B cell (primary cell): ENCODE measurements around the gene ZNF575. TPM values are rescaled to one million over a fixed set of nuclear protein-coding genes. Genes with fewer than 3 reads are reported as not detected.

Source experiments
- ATAC-seq: fragments of 200-7000 bp; cut with Tn5 transposase; one replicate; pipeline ENCODE4 v1.10.0; 2021; ENCODE audit warnings: low read depth, mild to moderate bottlenecking, moderate number of reproducible peaks, moderate library complexity
- CTCF ChIA-PET: fragments of 350-600 bp; sonication (Branson Sonifier 250); formaldehyde crosslinking; loops from one replicate; lab custom pipeline; 2021; ENCODE audit warnings: antibody characterized with exemption, inconsistent platforms; lab: Charles Lee
- POLR2A ChIA-PET: fragments of 350-600 bp; sonication (Branson Sonifier 250); formaldehyde crosslinking; loops from one replicate; lab custom pipeline; 2021; ENCODE audit warnings: antibody characterized with exemption; lab: Charles Lee
- DNase-seq: peaks from one replicate; pipeline ENCODE4 v3.0.0; 2013
- H2AFZ ChIP-seq: 2 replicates; pipeline ENCODE4 v1.6.1; 2012; ENCODE audit warnings: mild to moderate bottlenecking, low read depth, low read length; ENCODE audit not compliant: insufficient read depth, poor library complexity, severe bottlenecking
- H3K27ac ChIP-seq, 2 donors: 1 replicate in 1 of 2; 2 replicates in 1 of 2; pipeline ENCODE4 v1.5.1; 2012 to 2013; ENCODE audit warnings: low read length in 2 of 2, mild to moderate bottlenecking in 2 of 2, moderate library complexity in 1 of 2
- H3K27me3 ChIP-seq, 4 experiments: fragments of 200-600 bp in 1 of 4; sonication (generic) in 1 of 4; replicated peaks in 1 of 4; 1 replicate in 2 of 4; 2 replicates in 2 of 4; pipeline versions ENCODE4 v1.6.1 to v1.7.0; 2013 to 2016; ENCODE audit warnings: low read length in 3 of 4, mild to moderate bottlenecking in 2 of 4, mixed read lengths in 1 of 4, moderate library complexity in 1 of 4; ENCODE audit not compliant: insufficient read depth in 4 of 4, control insufficient read depth in 3 of 4; ENCODE audit errors: control extremely low read depth in 1 of 4
- H3K36me3 ChIP-seq, 2 experiments: replicated peaks in 1 of 2; 1 replicate in 1 of 2; 2 replicates in 1 of 2; pipeline versions ENCODE4 v1.6.1 to v1.7.1; 2013; ENCODE audit warnings: low read length in 1 of 2; ENCODE audit not compliant: insufficient read depth in 2 of 2, control insufficient read depth in 1 of 2; ENCODE audit errors: control extremely low read depth in 1 of 2, extremely low read depth in 1 of 2
- H3K4me1 ChIP-seq, 2 donors: fragments of 200-600 bp in 1 of 2; sonication (generic) in 1 of 2; 1 replicate in 1 of 2; 2 replicates in 1 of 2; pipeline versions ENCODE4 v1.5.1 to v1.6.1; 2013 to 2017; ENCODE audit warnings: low read length in 2 of 2; ENCODE audit not compliant: control insufficient read depth in 2 of 2, insufficient read depth in 2 of 2
- H3K4me2 ChIP-seq: replicated peaks from 2 replicates; pipeline ENCODE3; 2012; ENCODE audit warnings: mild to moderate bottlenecking, low read depth, low read length; ENCODE audit not compliant: poor library complexity, severe bottlenecking
- H3K4me3 ChIP-seq, 5 experiments: fragments of 200-600 bp in 1 of 5; sonication (generic) in 1 of 5; 1 replicate in 3 of 5; 2 replicates in 2 of 5; pipeline versions ENCODE4 v1.5.1 to v1.7.0; 2011 to 2016; ENCODE audit warnings: low read length in 4 of 5, mild to moderate bottlenecking in 4 of 5, low read depth in 2 of 5, control low read depth in 1 of 5, moderate library complexity in 1 of 5; ENCODE audit not compliant: insufficient read depth in 1 of 5; ENCODE audit errors: control extremely low read depth in 1 of 5, extremely low read depth in 1 of 5
- H3K79me2 ChIP-seq: fragments of 200-600 bp; sonication (generic); one replicate; pipeline ENCODE4 v1.6.0; 2016; ENCODE audit warnings: low read length; ENCODE audit not compliant: control insufficient read depth, insufficient read depth
- H3K9ac ChIP-seq: fragments of 200-600 bp; sonication (generic); 2 replicates; pipeline ENCODE4 v1.6.1; 2017; ENCODE audit warnings: mild to moderate bottlenecking, low read length, moderate library complexity
- H3K9me3 ChIP-seq, 3 donors: one replicate each; pipeline versions ENCODE4 v1.6.1 to v1.7.1; 2013; ENCODE audit warnings: low read length in 2 of 3; ENCODE audit not compliant: control insufficient read depth in 2 of 3, insufficient read depth in 1 of 3; ENCODE audit errors: control extremely low read depth in 1 of 3
- H4K20me1 ChIP-seq: 2 replicates; pipeline ENCODE4 v1.6.0; 2012; ENCODE audit warnings: mild to moderate bottlenecking, low read length; ENCODE audit not compliant: insufficient read depth, control insufficient read depth, poor library complexity, severe bottlenecking
- H3K27ac Mint-ChIP-seq: one replicate; pipeline ENCODE4 v1.8.0; 2021; ENCODE audit warnings: mixed read lengths
- H3K27me3 Mint-ChIP-seq: one replicate; pipeline ENCODE4 v1.8.0; 2021; ENCODE audit warnings: mixed read lengths
- H3K4me1 Mint-ChIP-seq: one replicate; pipeline ENCODE4 v1.8.0; 2021; ENCODE audit warnings: mixed read lengths
- H3K4me3 Mint-ChIP-seq: one replicate; pipeline ENCODE4 v1.8.0; 2021; ENCODE audit warnings: mixed read lengths
- H3K9me3 Mint-ChIP-seq: one replicate; pipeline ENCODE4 v1.8.0; 2022; ENCODE audit warnings: mixed read lengths; ENCODE audit not compliant: insufficient read depth
- CTCF ChIP-seq: fragments of 200-600 bp; IDR thresholded peaks from one replicate; pipeline ENCODE4 v1.8.0; 2022; ENCODE audit warnings: antibody characterized with exemption, mild to moderate bottlenecking
- EZH2 ChIP-seq: IDR thresholded peaks from 2 replicates; pipeline ENCODE4 v1.6.1; 2012; ENCODE audit warnings: borderline replicate concordance, low read depth, mild to moderate bottlenecking, moderate library complexity, low read length; ENCODE audit not compliant: insufficient read depth, poor library complexity, severe bottlenecking
- WGBS: methylation state at CpG from one replicate; pipeline ENCODE4 v1.1.5; 2013; ENCODE audit warnings: missing lambda C conversion rate; ENCODE audit not compliant: insufficient coverage; 5-methylcytosine and 5-hydroxymethylcytosine counted together
- intact Hi-C: fragments of 100-400 bp; cut with micrococcal nuclease; formaldehyde crosslinking; loops from one replicate; pipeline ENCODE4 v1.10.0; 2022
- polyA plus RNA-seq: library from polyadenylated mRNA; depleted of rRNA; stranded (reverse); fragments of >200 nt; gene quantifications from 2 replicates; pipeline ENCODE4 v1.2.3, GENCODE V29; 2012
- total RNA-seq, 2 donors: library from RNA; stranded (reverse); fragments of 120-200 nt in 1 of 2; gene quantifications; 1 replicate in 1 of 2; 2 replicates in 1 of 2; pipeline versions ENCODE4 v1.2.3 to v1.2.4, GENCODE V29; 2013 to 2022

ZNF575 gene
- total and polyA plus RNA-seq, 2 donors (not counting 1 experiment from before 2014, with no cell fraction given): 2.3 to 4.0 TPM

GRCh38 chr19:43524922-43525835, 7.8 kb upstream of the ZNF575 start:
- Mint-ChIP-seq H3K4me3 (peak overlapping the region; percentile 98), H3K27ac (peak overlapping the region; percentile 37), H3K9me3 (no peaks in the 10 kb centered on the region), H3K4me1 (peaks cover 29% of the 10 kb centered on the region), H3K27me3 (no peaks in the 10 kb centered on the region)
- ChIA-PET POLR2A (interaction anchor here (0.7 to 1.7 kb wide), 4 partner anchors 7 to 1581 kb away, joined by 3 to 7 read pairs (median 5); no protein-coding TSS in a partner anchor), CTCF (interaction anchor here (0.6 to 14.1 kb wide), 9 partner anchors 8 to 200 kb away, joined by 3 to 644 read pairs (median 4); partner anchors contain the start of genes PHLDB3 and ZNF575)
- H3K27me3 ChIP-seq: no peaks in the 10 kb centered on the region
- peaks cover 19 to 30% of the 10 kb centered on the region in 2 donors for H3K4me1 ChIP-seq
- WGBS: 2% methylated on average over 11 of the region's 12 CpGs
- no peaks in the 10 kb centered on the region for H4K20me1 ChIP-seq
- peak overlapping the region in 4 of 5 experiments; percentile 59 to 78 (median 73) for H3K4me3 ChIP-seq
- H2AFZ ChIP-seq: peak overlapping the region; percentile 95
- H3K9ac ChIP-seq: peak overlapping the region; percentile 80
- H3K36me3 ChIP-seq: no peaks in the 10 kb centered on the region
- TF ChIP-seq CTCF: no peak
- TF ChIP-seq EZH2: no peak
- H3K9me3 ChIP-seq: no peaks in the 10 kb centered on the region
- H3K79me2 ChIP-seq: peaks cover 11% of the 10 kb centered on the region
- intact Hi-C loops: no loop called here
- peak overlapping the region in 1 of 2 donors; percentile 63 for H3K27ac ChIP-seq
- ATAC-seq (peak; percentile 32), DNase-seq (peak; percentile 49)
- peak overlapping the region; percentile 92 for H3K4me2 ChIP-seq
